SK-N-MC (cell line): ENCODE results near the gene QRSL1.
"Not testable (repeated sequence)": the region's sequence is repeated elsewhere in the genome, so short reads cannot be mapped to it uniquely, and the experiment has no call there.

ENCODE experiments used
- DNase-seq: peaks from one replicate; pipeline ENCODE4 v3.0.0-alpha.2; 2011; ENCODE audit warnings: low read depth, low spot score
- H3K27ac ChIP-seq: fragments of 200-600 bp; sonication (generic); 2 replicates; pipeline ENCODE4 v1.5.1; 2016; ENCODE audit warnings: mixed run types
- H3K36me3 ChIP-seq: fragments of 200-600 bp; sonication (generic); 2 replicates; pipeline ENCODE4 v1.6.1; 2017; ENCODE audit warnings: antibody characterized with exemption, low read length, mixed read lengths; ENCODE audit not compliant: insufficient read depth
- H3K4me3 ChIP-seq: fragments of 200-600 bp; sonication (generic); 2 replicates; pipeline ENCODE4 v1.5.1; 2016
- H3K9ac ChIP-seq: fragments of 200-600 bp; sonication (generic); 2 replicates; pipeline ENCODE4 v1.8.0; 2017; ENCODE audit warnings: mixed run types, mixed read lengths; ENCODE audit not compliant: insufficient read length
- H3K9me3 ChIP-seq: fragments of 200-600 bp; sonication (generic); 2 replicates; pipeline ENCODE4 v1.6.1; 2017; ENCODE audit warnings: low read depth, mild to moderate bottlenecking, antibody characterized with exemption, low read length, moderate library complexity, mixed read lengths
- EZH2 ChIP-seq: fragments of 200-600 bp; sonication (generic); IDR thresholded peaks from one replicate; pipeline ENCODE4 v1.6.1; 2017; ENCODE audit warnings: antibody characterized with exemption
- FOXP2 ChIP-seq: optimal IDR thresholded peaks from 2 replicates; pipeline ENCODE3; 2011; ENCODE audit warnings: mild to moderate bottlenecking, moderate library complexity; ENCODE audit not compliant: insufficient read depth; ENCODE audit errors: extremely low read length, control extremely low read depth
- POLR2AphosphoS5 ChIP-seq: IDR thresholded peaks from 2 replicates; pipeline ENCODE4 v1.6.1; 2012; ENCODE audit warnings: mild to moderate bottlenecking, low read depth, low read length, borderline replicate concordance

The QRSL1 gene, protein sequence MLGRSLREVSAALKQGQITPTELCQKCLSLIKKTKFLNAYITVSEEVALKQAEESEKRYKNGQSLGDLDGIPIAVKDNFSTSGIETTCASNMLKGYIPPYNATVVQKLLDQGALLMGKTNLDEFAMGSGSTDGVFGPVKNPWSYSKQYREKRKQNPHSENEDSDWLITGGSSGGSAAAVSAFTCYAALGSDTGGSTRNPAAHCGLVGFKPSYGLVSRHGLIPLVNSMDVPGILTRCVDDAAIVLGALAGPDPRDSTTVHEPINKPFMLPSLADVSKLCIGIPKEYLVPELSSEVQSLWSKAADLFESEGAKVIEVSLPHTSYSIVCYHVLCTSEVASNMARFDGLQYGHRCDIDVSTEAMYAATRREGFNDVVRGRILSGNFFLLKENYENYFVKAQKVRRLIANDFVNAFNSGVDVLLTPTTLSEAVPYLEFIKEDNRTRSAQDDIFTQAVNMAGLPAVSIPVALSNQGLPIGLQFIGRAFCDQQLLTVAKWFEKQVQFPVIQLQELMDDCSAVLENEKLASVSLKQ

GRCh38 chr6:106629103-106629858 lies at the start of gene QRSL1, which contains the start of gene RTN4IP1:
TSS of gene QRSL1 (plus strand) at chr6:106629578. CDS start at chr6:106629682, 104 bp downstream.
TSS of gene RTN4IP1 (minus strand) at chr6:106629498. CDS start at chr6:106629021, 477 bp downstream.
- no peaks in the 10 kb centered on the region for H3K36me3 ChIP-seq
- no peaks in the 10 kb centered on the region for H3K9me3 ChIP-seq
- DNase-seq, result peak; percentile 88
- peak within 1 kb of the TSS; percentile 94 for H3K9ac ChIP-seq
- no peak for TF ChIP-seq FOXP2
- TF ChIP-seq POLR2AphosphoS5, result peak; percentile 83
- peak within 1 kb of the TSS; percentile 97 for H3K4me3 ChIP-seq
- H3K27ac ChIP-seq, result peak within 1 kb of the TSS; percentile 74

DNA sequence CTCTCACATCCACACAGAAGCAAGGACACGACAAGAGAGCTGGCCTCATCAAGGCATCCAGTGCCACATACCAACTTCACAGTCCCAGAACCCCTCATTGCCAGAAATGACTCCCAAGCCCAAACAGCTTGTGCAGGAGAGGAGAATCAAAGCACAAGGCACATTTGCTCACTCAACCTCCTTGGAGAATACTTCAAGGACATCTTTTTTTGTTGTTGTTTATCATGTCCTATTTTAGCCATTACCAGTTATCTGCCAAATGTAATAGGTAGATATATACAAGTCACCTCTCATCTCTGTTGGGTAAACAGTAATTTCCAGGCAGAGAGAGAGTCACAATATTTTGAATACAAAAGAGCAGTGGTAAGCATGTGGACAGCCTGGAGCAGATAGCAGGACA lies 47.9 kb upstream of the QRSL1 start:
- Histone ChIP-seq H3K36me3 (no peaks in the 10 kb centered on the region), H3K9ac (no peak overlapping the region), H3K27ac (no peak overlapping the region), H3K4me3 (no peak overlapping the region), H3K9me3 (no peaks in the 10 kb centered on the region)
- TF ChIP-seq EZH2 (no peak), POLR2AphosphoS5 (no peak), FOXP2 (no peak)
- no peak for DNase-seq

DNA sequence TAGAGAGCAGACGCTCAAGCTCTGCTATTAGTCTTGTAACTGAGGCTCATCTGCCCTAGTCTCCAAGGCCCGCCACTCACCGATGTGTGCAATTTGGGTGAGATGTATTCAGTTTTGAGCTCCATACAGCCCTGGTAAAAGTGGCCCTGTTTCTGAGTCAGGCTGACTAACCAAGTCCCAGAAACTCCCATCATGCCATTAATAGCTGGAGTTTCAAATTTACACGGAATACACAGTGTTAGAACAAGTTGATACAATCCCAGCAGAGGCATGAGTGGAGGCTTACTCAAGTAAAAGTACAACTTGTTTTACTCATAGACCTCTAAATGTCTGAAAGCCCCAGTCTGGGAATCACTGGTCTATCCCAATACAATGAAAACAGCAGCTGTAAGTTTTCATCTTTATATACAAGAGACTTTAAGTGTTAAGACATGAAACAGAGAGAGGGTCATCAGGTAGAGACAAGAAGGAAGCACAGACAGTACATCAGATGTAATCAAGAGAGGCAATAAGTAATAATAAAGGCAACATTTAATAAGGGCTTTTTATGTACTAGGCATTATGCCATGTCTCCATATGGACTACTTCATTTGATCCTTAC lies 42.5 kb upstream of the QRSL1 start:
- no peak overlapping the region for H3K4me3 ChIP-seq
- DNase-seq, result no peak
- H3K27ac ChIP-seq, result no peak overlapping the region
- TF ChIP-seq EZH2 (no peak), FOXP2 (no peak), POLR2AphosphoS5 (no peak)
- H3K36me3 ChIP-seq, result no peaks in the 10 kb centered on the region
- H3K9ac ChIP-seq, result no peak overlapping the region
- no peaks in the 10 kb centered on the region for H3K9me3 ChIP-seq

GRCh38 chr6:106588937-106589336 lies 40.4 kb upstream of the QRSL1 start:
- not testable (repeated sequence) for H3K9ac ChIP-seq, H3K4me3 ChIP-seq, DNase-seq, H3K27ac ChIP-seq, H3K36me3 ChIP-seq, H3K9me3 ChIP-seq

DNA sequence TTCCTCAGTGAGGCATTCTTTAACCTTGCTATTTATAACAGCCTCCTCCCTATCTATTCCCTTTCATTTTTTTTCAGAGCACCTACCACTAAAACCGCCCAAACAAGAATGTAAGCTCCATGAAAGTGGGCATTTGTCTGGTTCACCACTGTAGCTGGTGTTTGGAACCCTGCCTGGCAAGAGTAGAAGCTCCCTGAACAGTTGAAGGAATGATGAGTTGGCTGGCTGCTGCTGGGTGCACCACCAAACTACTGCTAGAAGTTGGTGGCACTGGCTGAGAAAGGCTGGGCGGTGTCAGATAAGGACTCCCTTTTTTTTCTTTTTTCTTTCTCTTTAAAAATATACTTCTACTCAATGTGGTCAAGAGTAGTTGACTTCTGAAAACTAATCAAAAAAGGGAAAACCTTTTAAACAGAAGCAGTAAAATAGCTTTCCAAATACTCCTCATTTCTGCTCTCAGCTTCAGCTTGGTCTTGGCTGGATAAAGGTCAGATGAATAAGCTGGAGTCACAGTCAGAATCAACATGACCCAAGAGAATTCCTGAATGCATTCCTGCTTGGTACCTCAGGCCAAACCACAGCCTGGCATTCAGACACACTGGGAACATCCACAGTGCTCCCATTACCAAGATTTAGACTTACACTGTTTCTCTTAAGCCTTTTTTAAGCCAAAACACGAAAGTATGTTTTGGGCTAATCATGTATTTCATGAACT lies 38.1 kb upstream of the QRSL1 start:
- no peaks in the 10 kb centered on the region for H3K9me3 ChIP-seq
- DNase-seq, result no peak
- H3K36me3 ChIP-seq, result no peaks in the 10 kb centered on the region
- TF ChIP-seq FOXP2 (no peak), POLR2AphosphoS5 (no peak), EZH2 (no peak)
- no peak overlapping the region for H3K27ac ChIP-seq
- H3K9ac ChIP-seq, result no peak overlapping the region
- no peak overlapping the region for H3K4me3 ChIP-seq

DNA sequence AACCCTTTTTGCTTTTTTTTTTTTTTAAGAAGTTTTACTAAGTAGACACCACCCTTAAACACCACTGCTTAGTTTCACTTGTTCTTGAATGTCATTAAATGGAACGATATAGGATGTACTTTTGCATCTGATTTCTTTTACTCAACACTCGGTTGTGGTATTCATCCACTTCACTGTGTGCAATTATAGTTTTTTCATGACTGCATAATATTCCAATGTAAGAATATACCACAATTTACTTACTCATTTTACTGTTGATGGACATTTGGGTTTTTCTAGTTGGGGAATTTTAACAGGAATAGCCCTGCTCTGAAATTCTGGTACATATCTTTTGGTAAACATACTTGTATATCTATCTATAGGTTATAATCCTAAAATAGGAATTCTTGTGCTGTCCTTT lies 29.9 kb upstream of the QRSL1 start:
- DNase-seq, result no peak
- H3K9me3 ChIP-seq, result no peaks in the 10 kb centered on the region
- H3K36me3 ChIP-seq, result peaks cover 7% of the 10 kb centered on the region

DNA sequence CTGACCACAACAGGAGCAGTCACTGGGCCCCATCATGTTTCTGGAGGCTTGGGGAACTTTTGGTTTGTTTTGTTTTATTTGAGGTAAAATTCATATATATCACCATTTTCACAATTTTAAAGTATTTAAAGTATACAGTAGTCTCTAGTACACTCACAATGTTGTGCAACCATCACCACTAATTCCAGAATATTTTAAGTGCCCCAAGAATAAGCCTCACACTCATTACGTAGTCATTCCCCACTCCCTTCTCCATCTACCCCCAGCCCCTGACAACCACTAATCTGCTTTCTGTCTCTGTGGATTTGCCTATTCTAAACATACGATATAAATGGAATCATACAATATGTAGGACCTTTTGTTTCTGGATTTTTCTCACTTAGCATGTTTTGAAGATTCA lies 29.0 kb upstream of the QRSL1 start:
- no peak overlapping the region for H3K27ac ChIP-seq
- H3K36me3 ChIP-seq, result peaks cover 7% of the 10 kb centered on the region
- H3K9ac ChIP-seq, result no peak overlapping the region
- no peaks in the 10 kb centered on the region for H3K9me3 ChIP-seq
- no peak overlapping the region for H3K4me3 ChIP-seq
- no peak for DNase-seq
- no peak for TF ChIP-seq FOXP2
- TF ChIP-seq POLR2AphosphoS5, result no peak
- no peak for TF ChIP-seq EZH2

More for the DNA sequence above, 29.9 kb upstream of the QRSL1 start:
- H3K27ac ChIP-seq, result no peak overlapping the region
- H3K4me3 ChIP-seq, result no peak overlapping the region
- no peak overlapping the region for H3K9ac ChIP-seq
- TF ChIP-seq POLR2AphosphoS5 (no peak), EZH2 (no peak)
